Measurements from ENCODE around the gene SLC13A2.

The SLC13A2 gene

DNA sequence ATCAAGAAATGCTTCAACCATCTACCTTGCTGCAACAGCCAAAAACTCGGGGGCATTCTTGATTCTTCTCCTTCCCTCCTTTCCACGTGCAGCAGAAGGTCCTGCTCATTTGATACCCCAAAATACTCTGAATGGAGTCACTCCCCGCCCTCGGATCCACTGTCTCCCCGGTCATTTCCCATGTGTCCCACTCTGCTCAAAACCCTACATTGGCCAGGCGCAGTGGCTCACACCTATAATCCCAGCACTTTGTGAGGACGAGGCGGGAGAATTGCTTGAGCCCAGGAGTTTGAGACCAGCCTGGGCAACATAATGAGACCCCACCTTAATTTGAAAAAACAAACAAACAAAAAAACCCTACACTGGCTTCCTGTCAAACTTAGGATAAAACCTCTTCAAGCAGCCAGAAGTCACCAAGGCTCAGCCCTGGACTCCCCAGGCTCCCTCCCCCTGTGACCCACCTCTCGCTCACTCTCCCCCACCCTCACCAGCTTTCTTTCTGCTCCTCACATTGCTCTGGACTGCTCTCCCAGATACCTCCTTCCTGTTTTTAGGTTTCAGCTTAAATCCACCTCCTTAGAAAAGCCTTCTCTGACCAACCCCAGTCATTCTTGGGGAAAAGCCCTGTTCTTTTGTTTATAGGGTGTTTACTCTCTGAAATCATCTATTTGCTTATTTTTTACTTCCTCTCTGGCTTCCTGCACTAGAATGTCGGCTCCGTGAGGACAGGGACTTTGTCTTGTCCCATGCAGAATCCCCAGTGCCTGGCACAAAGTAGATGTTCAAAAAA lies 2.8 kb downstream of the SLC13A2 start:
- Histone ChIP-seq H3K36me3 (ENCODE audit: insufficient read depth, low read length) (no peaks in the 10 kb centered on the region), H3K9me3 (ENCODE audit: control insufficient read depth, insufficient read depth, low read length) (no peaks in the 10 kb centered on the region)

GRCh38 chr17:28477928-28478327 lies 4.5 kb downstream of the SLC13A2 start:
- Histone ChIP-seq H3K9me3 (ENCODE audit: control insufficient read depth, insufficient read depth, low read length) (no peaks in the 10 kb centered on the region), H3K4me1 (ENCODE audit: insufficient read depth, low read length) (peaks cover 14% of the 10 kb centered on the region), H3K36me3 (ENCODE audit: insufficient read depth, low read length) (no peaks in the 10 kb centered on the region), H3K9ac (ENCODE audit: low read depth, low read length) (no peak overlapping the region)

More for the DNA sequence above, 2.8 kb downstream of the SLC13A2 start:
- H3K4me1 ChIP-seq (ENCODE audit: insufficient read depth, low read length) = peaks cover 10% of the 10 kb centered on the region; the same call in 1 of the 2 replicates
- H3K9ac ChIP-seq (ENCODE audit: low read depth, low read length) = no peak overlapping the region

- Histone ChIP-seq H3K36me3 (ENCODE audit: insufficient read depth, low read length) (no peaks in the 10 kb centered on the region), H3K9ac (ENCODE audit: low read depth, low read length) (no peak overlapping the region), H3K4me1 (ENCODE audit: insufficient read depth, low read length) (peaks cover 14% of the 10 kb centered on the region), H3K9me3 (ENCODE audit: control insufficient read depth, insufficient read depth, low read length) (no peaks in the 10 kb centered on the region)
Observed at GRCh38 chr17:28478712-28479615, 5.5 kb downstream of the SLC13A2 start.

GRCh38 chr17:28480278-28480677 lies 6.8 kb downstream of the SLC13A2 start:
- Histone ChIP-seq H3K36me3 (ENCODE audit: insufficient read depth, low read length) (no peaks in the 10 kb centered on the region), H3K9me3 (ENCODE audit: control insufficient read depth, insufficient read depth, low read length) (no peaks in the 10 kb centered on the region)

DNA sequence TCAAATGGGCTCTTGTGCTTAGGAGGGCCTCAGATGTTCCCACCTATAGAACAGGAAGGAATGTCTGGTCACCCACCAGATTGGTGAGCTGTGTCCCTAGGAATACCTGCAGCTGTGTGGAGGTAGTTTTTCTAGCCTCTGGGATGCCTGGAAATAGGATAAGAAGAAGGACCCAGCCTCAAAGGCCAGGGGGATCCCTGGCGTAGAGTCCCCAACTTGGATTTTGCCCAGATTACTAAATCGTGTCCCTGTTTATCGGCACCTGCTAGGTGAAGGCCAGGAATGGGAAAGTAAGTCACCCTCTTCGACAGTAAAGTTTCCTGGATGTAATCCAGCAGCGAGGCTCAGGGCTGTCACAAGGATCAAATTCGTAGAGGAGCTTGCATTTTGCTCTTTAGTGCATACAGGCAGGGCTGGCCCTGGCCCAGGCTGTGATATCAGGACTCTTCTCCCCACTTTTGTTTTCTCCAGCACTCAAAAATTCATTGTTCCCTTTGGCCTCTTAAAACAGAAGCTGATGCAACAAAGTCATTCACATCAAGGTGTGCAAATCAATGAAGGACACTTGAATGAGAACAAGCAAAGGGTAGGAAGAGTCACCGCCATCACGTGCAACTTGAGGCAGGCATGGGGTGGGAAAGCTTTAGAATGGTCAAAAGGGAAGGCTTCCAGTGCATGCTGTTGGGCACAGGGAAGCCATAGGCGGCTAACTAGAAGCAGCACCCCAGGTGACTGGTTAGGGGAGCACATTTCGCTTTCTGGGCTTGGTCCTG lies 7.5 kb downstream of the SLC13A2 start:
- H3K9ac ChIP-seq (ENCODE audit: low read depth, low read length) = no peak overlapping the region
- peaks cover 14% of the 10 kb centered on the region for H3K4me1 ChIP-seq (ENCODE audit: insufficient read depth, low read length)
- no peaks in the 10 kb centered on the region for H3K36me3 ChIP-seq (ENCODE audit: insufficient read depth, low read length)
- no peaks in the 10 kb centered on the region for H3K9me3 ChIP-seq (ENCODE audit: control insufficient read depth, insufficient read depth, low read length)

More at GRCh38 chr17:28480278-28480677, 6.8 kb downstream of the SLC13A2 start:
- H3K9ac ChIP-seq (ENCODE audit: low read depth, low read length) = no peak overlapping the region
- peaks cover 14% of the 10 kb centered on the region for H3K4me1 ChIP-seq (ENCODE audit: insufficient read depth, low read length)

DNA sequence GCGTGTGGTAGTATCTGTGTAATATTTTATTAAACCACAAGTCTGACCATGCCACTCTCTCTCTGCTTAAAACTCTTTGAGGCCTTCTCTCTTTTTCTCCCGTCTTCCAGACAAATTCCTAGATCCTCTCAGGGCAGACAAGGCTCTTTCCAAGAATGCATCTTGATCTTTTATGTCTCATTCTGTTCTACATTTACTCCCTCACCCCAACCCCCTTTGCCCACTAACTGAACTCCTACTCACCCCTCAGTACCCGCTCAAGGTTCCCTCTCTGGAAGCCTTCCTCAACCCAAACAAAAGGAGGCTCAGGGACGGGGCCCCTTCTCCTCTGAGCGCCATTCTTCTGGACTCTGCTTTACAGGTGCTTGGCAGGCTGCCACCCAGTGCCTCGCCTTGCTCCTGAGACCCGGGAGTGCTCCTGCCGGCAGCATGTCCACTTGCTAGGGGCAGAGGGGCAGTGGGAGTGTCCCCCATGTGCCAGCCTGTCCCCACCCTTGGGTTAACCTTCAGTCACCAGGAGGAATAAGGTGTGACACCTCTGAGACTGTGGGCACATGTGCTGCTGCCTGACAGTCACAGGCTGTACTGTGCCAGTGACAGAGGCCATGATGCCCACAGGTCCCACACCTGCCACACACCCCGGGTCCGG lies 9.2 kb downstream of the SLC13A2 start:
- H3K9me3 ChIP-seq (ENCODE audit: control insufficient read depth, insufficient read depth, low read length) = no peaks in the 10 kb centered on the region
- H3K36me3 ChIP-seq (ENCODE audit: insufficient read depth, low read length) = no peaks in the 10 kb centered on the region
- no peak overlapping the region for H3K9ac ChIP-seq (ENCODE audit: low read depth, low read length)
- H3K4me1 ChIP-seq (ENCODE audit: insufficient read depth, low read length) = peaks cover 14% of the 10 kb centered on the region

DNA sequence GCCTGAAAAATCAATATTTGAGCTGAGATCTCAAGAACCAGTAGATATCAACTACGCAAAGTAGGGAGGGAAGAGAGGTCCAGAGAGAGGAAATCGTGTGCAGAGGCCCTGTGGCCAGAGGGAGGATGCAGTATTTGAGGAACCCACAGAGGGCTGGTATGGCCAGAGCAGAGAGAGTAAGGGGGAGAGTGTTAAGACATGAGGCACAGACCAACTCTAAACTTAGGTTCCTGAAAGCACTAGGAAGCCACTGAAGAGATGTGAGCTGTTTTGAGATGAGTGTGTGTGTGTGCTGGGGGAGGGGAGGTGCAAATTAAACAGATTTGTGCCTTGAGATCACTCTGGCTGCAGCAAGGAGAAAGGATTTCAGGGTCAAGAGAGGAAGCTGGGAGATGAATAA lies 10.9 kb downstream of the SLC13A2 start:
- Histone ChIP-seq H3K9ac (ENCODE audit: low read depth, low read length) (no peak overlapping the region), H3K36me3 (ENCODE audit: insufficient read depth, low read length) (no peaks in the 10 kb centered on the region), H3K9me3 (ENCODE audit: control insufficient read depth, insufficient read depth, low read length) (no peaks in the 10 kb centered on the region), H3K4me1 (ENCODE audit: insufficient read depth, low read length) (peaks cover 14% of the 10 kb centered on the region)

- H3K9ac ChIP-seq (ENCODE audit: low read depth, low read length) = no peak overlapping the region
- H3K9me3 ChIP-seq (ENCODE audit: control insufficient read depth, insufficient read depth, low read length) = no peaks in the 10 kb centered on the region
- H3K4me1 ChIP-seq (ENCODE audit: insufficient read depth, low read length) = peaks cover 14% of the 10 kb centered on the region
- no peaks in the 10 kb centered on the region for H3K36me3 ChIP-seq (ENCODE audit: insufficient read depth, low read length)
Observed at GRCh38 chr17:28485049-28485448, 11.6 kb downstream of the SLC13A2 start.

GRCh38 chr17:28487881-28488532 lies 14.6 kb downstream of the SLC13A2 start:
- H3K9me3 ChIP-seq (ENCODE audit: control insufficient read depth, insufficient read depth, low read length) = no peaks in the 10 kb centered on the region
- H3K4me1 ChIP-seq (ENCODE audit: insufficient read depth, low read length) = no peaks in the 10 kb centered on the region
- H3K9ac ChIP-seq (ENCODE audit: low read depth, low read length) = no peak overlapping the region
- no peaks in the 10 kb centered on the region for H3K36me3 ChIP-seq (ENCODE audit: insufficient read depth, low read length)

- no peaks in the 10 kb centered on the region for H3K4me1 ChIP-seq (ENCODE audit: insufficient read depth, low read length)
- no peaks in the 10 kb centered on the region for H3K9me3 ChIP-seq (ENCODE audit: control insufficient read depth, insufficient read depth, low read length)
- no peak overlapping the region for H3K9ac ChIP-seq (ENCODE audit: low read depth, low read length)
- no peaks in the 10 kb centered on the region for H3K36me3 ChIP-seq (ENCODE audit: insufficient read depth, low read length)
Observed at GRCh38 chr17:28488533-28489276, 15.3 kb downstream of the SLC13A2 start.

GRCh38 chr17:28491286-28491685 lies 17.8 kb downstream of the SLC13A2 start:
- no peaks in the 10 kb centered on the region for H3K36me3 ChIP-seq (ENCODE audit: insufficient read depth, low read length)
- H3K9ac ChIP-seq (ENCODE audit: low read depth, low read length) = no peak overlapping the region
- H3K9me3 ChIP-seq (ENCODE audit: control insufficient read depth, insufficient read depth, low read length) = no peaks in the 10 kb centered on the region
- no peaks in the 10 kb centered on the region for H3K4me1 ChIP-seq (ENCODE audit: insufficient read depth, low read length)

DNA sequence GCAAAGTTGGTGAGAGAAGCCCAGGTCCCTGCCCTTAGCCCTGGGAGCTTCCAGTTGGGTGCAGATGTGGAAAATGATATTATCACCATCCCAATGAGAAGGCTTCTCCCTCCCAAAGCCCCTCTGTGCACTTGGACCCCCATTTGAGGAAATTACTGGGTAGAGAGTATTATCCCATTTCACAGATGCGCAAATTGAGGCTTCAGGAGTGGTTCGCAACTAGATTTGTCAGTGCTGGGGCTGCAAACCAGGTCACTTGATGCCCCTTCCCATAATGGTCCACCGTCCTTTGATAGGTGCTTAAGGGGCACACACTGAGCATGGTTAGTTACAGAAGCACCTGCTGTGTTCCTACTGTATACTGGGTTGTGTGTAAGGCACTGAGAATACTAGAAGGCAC lies 18.4 kb downstream of the SLC13A2 start:
- Histone ChIP-seq H3K9ac (ENCODE audit: low read depth, low read length) (no peak overlapping the region), H3K9me3 (ENCODE audit: control insufficient read depth, insufficient read depth, low read length) (no peaks in the 10 kb centered on the region), H3K36me3 (ENCODE audit: insufficient read depth, low read length) (no peaks in the 10 kb centered on the region), H3K4me1 (ENCODE audit: insufficient read depth, low read length) (no peaks in the 10 kb centered on the region)

Data from ES-I3 (cell line).